HG03280 (cell line): ENCODE measurements around the gene TMPRSS9.
"Not testable (repeated sequence)": the region's sequence is repeated elsewhere in the genome, so short reads cannot be mapped to it uniquely, and the experiment has no call there.

Experiments used
- ATAC-seq: cut with Tn5 transposase; IDR thresholded peaks from one replicate; pipeline ENCODE4 v1.9.1; 2021; ENCODE audit warnings: mild to moderate bottlenecking, moderate library complexity; ENCODE audit not compliant: unreplicated experiment

TMPRSS9 gene

DNA sequence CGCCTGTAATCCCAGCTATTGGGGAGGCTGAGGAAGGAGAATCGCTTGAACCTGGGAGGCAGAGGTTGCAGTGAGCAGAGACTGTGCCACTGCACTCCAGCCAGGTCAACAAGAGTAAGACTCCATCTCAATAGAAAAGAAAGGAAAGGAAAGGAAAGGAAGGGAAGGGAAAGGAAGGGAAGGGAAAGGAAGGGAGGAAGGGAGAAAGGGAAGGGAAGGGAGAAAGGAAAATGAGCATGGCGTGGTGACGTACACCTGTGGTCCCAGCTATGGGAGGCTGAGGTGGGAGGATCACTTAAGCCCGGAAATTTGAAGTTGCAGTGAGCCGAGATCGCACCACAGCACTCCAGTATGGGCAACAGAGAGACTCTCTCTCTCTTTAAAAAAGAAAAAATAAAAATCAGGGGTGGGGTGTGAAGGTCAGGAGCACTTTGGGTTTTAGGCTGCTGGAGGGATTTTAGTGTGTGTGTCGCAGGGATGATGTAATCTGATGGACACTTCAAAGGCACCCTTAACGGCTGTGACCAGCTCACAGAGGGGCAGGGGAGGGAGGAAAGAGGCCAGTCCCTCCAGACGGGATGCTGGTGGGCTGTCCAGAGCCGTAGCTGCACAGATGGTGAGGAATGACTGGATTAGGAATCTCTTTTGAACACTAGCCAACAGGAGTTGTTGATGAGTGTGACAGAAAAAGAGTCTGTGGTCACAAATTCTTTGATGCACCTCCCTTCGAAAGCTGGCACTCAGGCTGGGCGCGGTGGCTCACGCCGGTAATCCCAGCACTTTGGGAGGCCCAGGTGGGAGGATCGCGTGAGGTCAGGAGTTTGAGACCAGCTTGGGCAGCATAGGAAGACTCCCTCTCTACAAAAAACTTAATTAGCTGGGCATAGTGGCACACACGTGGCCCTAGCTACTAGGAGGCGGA is 27.6 kb downstream of the TMPRSS9 start:
- no peak for ATAC-seq

DNA sequence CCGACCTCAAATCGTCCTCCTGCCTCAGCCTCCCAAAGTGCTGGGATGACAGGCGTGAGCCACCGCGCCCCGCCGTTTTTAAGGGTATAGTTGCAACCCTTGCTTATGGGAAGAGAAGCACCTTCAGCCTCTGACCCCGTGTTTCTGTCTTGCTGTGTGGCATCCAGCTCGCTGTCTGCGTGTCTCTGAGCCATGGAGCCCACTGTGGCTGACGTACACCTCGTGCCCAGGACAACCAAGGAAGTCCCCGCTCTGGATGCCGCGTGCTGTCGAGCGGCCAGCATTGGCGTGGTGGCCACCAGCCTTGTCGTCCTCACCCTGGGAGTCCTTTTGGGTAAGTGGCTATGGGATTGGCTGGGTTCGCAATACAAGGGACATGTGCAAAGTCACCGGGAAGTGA is 29.5 kb downstream of the TMPRSS9 start:
- ATAC-seq = no peak

DNA sequence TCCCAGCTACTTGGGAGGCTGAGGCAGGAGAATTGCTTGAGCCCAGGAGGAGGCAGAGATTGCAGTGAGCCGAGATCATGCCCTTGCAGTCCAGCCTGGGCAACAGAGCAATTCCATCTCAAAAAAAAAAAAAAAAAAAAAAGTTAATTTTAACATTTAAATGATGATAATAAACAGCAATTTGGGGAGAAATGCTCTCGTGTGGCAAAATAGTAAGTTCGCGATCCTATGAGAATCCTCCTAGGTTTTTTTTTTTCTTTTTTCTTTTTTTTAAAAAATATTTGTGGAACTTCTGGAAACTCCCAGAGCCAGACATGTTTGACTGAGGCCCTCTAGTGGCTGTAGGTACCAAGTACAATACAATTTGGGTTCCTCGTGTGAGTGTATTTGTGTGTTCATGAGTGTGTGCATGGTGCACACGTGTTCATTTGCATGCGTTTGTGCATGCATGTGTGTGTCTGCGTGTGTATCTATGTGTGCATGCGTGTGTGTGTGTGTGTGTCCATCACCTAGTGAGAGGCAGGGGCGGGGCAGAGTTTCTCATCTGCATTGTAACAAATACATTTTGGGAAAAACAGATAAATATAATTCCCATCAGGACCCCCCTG is 31.2 kb downstream of the TMPRSS9 start:
- ATAC-seq = no peak

DNA sequence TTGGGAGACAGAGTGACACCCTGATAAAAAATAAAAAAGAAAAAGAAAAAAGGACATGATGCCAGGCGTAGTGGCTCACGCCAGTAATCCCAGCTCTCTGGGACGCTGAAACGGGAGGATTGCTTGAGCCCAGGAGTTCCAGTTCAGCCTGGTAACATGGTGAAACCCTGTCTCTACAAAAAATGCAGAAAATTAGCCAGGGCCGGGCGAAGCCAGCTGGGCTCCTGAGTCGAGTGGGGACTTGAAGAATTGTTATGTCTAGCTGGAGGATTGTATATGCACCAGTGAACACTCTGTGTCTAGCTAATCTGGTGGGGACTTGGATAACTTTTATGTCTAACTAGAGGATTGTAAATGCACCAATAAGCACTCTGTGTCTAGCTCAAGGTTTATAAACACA is 32.3 kb downstream of the TMPRSS9 start:
- ATAC-seq = no peak

DNA sequence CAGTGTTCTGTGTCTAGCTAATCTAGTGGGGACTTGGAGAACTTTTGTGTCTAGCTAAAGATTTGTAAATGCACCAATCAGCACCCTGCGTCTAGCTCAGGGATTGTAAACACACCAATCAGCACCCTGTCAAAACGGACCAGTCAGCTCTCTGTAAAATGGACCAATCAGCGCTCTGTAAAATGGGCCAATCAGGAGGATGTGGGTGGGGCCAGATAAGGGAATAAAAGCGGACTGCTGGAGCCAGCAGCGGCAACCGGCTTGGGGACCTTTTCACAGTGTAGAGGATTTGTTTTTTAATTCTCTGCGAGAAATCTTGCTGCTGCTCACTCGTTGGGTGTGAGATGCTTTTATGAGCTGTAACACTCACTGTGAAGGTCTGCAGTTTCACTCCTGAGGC is 32.8 kb downstream of the TMPRSS9 start:
- not testable (repeated sequence) for ATAC-seq

DNA sequence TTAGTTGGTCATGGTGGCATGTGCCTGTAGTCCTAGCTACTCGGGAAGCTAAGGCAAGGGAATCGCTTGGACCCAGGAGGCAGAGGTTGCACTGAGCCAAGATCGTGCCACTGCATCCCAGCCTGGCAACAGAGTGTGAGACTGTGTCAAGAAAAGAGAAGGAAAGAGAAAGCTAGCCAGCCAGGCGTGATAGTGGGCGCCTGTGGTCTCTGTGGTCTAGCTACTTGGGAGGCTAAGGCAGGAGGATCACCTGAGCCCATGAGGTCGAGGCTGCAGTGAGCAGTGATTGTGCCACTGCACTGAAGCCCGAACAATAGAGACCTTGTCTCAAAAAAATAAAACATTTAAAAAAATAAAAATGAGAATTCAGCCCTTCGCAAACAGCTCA is 34.0 kb downstream of the TMPRSS9 start:
- ATAC-seq = peak; percentile 31

DNA sequence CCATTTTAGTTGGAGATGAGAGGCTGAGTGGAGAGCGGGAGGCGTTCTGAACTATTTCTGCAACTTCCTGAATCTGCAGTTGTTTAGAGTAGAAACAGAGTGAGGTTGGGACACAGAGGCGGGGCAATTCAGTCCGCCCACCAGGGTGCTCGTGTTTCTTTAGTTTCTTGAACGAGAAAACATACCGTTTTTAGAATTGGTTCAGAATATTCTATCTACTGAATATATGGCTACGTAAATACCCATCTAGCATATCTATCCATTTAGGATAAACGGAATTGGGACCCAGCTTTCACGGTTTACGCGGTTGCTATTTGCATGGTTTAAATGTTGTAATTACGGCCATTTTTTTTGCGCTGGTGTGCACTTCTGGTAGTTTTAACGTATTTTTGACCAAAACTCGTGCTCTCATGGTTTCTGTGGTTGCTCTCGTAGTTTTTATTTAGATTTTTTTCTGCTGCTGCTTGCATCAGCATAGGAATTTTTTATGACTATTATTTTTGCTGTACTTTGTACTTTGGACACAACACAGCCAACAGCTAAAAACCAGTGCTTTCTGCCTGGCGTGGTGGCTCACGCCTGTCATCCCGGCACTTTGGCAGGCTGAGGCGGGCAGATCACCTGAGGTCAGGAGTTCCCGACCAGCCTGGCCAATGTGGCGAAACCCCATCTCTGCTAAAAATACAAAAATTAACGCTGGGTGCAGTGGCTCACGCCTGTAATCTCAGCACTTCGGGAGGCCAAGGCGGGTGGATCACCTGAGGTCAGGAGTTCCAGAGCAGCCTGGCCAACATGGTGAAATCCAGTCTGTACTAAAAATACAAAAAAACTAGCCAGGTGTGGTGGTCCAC is 34.6 kb downstream of the TMPRSS9 start:
- ATAC-seq = peak; percentile 66

DNA sequence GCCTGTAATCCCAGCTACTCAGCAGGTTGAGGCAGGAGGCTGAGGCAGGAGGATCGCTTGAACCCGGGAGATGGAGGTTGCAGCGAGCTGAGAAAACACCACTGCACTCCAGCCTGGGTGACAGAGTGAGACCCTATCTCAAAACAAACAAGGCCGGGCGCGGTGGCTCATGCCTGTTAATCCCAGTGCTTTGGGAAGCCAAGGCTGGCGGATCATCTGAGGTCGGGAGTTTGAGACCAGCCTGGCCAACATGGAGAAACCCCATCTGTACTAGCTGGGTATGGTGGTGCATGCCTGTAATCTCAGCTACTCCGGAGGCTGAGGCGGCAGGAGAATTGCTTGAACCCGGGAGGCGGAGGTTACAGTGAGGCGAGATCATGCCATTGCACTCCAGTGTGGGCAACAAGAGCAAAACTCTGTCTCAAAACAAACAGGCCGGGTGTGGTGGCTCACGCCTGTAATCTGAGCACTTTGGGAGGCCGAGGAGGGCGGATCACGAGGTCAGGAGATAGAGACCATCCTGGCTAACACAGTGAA is 35.3 kb downstream of the TMPRSS9 start:
- not testable (repeated sequence) for ATAC-seq

DNA sequence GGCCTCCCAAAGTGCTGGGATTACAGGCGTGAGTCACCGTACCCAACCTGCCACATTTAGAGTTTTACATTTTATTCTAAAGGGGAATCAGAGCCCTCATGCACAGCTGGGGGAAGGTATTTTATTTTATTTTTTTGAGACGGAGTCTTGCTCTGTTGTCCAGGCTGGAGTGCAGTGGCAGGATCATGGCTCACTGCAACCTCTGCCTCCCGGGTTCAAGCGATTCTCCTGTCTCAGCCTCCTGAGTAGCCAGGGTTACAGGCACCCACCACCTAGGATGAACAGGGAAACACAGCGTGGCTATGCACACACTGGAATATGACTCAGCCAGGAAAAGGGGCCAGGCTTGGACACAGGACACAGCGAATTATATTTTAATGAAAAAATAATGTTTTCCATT is 37.1 kb downstream of the TMPRSS9 start:
- ATAC-seq = not testable (repeated sequence)

DNA sequence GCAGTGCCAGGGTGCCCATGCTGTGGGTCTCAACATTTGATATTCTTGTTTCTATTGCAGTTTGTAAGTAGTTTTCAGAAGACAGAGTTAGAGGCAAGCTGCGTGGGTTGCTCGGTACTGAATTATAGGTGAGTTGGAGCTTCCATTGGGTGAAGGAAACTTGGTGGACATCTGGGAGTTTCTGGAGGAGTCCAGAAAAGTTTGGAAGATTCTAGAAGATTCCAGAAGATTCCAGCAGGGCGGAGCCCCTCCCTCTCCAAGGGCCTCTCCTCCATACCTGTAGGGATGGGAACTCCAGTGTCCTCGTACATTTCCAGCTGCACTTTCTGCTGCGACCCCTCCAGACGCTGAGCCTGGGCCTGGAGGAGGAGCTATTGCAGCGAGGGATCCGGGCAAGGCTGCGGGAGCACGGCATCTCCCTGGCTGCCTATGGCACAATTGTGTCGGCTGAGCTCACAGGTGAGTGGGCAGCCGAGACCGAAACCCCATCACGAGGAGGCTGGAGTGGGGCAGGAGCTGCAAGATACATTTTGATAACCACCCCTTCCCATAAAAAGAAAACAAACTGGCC is 38.8 kb downstream of the TMPRSS9 start:
- no peak for ATAC-seq

DNA sequence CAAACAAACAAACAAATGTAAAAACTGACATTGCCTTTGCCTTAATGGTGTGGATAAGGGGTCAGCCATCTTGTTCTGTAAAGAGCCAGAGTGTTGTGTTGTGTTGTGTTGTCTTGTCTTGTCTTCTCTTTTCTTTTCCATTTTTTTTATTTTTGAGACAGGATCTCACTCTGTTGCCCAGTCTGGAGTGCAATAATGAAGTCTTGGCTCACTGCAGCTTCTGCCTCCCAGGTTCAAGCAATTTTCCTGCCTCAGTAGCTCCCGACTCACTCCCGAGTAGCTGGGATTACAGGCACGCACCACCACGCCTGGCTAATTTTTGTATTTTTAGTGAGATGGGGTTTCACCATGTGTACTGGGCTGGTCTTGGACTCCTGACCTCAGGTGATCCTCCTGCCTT is 39.5 kb downstream of the TMPRSS9 start:
- ATAC-seq = no peak

DNA sequence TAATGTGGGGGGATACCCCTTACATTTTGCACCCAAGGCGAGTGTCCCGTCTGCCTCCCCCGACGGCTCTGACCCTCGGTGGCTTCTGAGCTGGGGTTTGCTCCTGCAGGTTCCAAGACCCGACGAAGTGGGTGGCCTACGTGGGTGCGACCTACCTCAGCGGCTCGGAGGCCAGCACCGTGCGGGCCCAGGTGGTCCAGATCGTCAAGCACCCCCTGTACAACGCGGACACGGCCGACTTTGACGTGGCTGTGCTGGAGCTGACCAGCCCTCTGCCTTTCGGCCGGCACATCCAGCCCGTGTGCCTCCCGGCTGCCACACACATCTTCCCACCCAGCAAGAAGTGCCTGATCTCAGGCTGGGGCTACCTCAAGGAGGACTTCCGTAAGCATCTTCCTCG is 48.2 kb downstream of the TMPRSS9 start:
- no peak for ATAC-seq

DNA sequence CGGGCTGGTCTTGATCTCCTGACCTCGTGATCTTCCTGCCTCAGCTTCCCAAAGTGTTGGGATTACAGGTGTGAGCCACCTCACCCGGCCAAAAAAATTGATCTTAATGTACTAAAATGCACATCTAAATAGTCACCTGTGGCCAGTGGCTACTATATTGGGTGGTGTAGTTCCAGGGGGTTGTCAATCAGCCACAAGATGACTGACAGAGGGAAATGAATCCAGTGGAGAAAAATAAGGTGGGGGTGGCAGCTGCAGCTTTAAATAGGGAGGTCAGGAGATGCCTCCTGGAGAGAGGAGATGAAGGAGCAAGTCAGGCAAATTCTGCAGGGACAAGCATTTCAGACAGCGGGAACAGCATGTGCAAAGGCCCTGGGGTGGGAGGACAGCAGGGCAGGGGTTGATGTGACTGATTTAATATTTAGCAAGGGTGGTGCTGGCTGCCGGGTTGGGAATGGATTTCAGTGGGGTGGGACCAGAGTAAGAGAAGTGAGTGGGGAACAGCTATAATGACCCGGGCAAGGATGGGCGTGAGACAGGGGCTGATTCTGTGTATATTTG is 49.4 kb downstream of the TMPRSS9 start:
- ATAC-seq = no peak

DNA sequence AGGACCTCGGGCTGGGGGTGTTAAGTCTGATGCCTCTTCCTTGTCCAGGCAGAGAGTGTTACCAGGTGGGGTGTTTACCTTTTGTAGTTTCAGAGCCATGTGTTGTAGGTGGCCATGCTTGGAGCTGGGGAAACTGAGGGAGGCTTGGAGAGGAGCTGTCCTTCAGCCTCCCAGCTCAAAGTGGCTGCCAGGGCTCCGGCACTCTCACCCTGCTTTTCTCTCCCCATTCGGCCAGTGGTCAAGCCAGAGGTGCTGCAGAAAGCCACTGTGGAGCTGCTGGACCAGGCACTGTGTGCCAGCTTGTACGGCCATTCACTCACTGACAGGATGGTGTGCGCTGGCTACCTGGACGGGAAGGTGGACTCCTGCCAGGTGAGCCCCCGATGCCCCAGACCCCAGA is 50.0 kb downstream of the TMPRSS9 start:
- no peak for ATAC-seq

DNA sequence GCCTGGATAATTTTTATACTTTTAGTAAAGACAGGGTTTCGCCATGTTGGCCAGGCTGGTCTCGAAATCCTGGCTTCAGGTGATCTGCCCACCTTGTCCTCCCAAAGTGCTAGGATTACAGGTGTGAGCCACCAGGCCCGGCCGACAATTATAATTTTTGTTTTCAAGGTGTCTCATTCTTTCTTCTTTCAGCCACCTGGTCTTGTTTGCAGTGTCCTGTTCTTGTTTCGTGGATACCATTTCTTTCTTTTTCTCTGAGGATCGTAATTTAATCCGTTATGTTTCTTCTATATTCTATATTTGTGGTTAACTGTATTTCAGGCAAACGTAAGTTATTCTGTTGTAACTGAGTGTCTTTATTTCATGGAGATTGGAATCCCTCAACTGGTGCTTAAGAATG is 51.6 kb downstream of the TMPRSS9 start:
- no peak for ATAC-seq

DNA sequence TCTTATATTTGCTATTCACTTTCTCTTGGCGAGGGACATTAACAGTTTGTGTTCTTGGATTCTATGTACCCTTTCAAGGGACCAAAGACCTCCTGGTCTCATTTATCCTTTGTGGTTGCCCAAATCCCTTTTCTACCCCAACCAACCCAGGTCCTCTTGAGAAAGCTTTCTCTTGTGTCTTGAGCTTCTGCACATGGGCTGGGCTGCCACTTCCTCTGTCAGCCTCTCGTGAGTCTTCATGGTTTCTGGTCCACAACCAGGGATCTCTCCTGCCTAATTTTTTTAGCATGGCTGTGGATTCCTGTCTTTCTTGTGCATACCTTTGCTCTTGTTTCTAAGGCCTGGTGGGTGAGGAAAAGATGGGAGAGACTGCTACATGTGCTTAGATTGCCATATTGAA is 52.4 kb downstream of the TMPRSS9 start:
- ATAC-seq = no peak

DNA sequence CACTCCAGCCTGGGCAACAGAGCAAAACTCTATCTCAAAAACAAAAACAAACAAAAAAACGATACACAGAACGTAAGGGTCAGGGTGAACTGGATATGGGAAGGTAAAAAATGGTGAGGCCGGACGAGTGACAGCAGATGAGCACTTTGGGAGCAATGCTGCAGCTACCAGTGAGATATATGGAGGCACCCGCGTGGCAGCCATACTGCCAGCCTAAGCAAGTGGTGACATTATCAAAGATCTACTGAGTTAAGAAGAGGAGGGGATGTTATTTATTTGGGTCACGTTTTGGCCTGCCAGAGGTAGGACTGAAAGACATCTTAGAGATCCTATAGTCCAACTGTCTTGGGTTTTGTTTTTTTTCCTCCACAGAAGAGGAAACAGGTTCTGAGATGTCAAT is 53.1 kb downstream of the TMPRSS9 start:
- no peak for ATAC-seq

DNA sequence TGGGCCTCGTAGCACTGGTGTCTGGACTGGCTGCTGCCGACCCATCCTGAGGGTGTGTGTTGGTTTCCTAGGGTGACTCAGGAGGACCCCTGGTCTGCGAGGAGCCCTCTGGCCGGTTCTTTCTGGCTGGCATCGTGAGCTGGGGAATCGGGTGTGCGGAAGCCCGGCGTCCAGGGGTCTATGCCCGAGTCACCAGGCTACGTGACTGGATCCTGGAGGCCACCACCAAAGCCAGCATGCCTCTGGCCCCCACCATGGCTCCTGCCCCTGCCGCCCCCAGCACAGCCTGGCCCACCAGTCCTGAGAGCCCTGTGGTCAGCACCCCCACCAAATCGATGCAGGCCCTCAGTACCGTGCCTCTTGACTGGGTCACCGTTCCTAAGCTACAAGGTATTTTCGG is 53.6 kb downstream of the TMPRSS9 start:
- ATAC-seq = no peak

DNA sequence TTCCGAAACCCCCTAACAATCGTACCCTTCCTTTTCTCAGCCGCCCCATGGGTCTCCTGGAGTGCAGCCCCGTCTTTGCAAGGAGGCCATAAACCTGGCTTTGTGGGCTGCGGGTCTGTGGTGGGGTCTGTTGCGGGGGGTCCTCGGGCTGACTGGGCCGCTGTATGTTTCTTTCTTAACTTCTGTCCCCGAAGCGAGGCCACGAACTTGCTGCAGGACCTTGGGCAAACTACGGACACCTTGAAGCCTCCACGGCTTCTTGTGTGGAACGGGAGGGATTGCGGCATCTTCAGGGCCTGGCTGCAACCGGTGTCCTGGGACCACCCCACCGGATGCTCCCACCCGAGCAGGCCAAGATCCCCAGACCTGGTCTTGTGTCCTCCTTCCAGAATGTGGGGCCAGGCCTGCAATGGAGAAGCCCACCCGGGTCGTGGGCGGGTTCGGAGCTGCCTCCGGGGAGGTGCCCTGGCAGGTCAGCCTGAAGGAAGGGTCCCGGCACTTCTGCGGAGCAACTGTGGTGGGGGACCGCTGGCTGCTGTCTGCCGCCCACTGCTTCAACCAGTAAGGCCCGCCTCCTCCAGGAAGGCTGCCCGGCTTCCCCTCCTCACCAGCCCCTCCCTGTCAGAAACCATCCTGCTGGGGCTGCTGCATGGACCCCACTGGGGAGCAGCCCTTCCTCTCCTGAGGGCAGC is 55.4 kb downstream of the TMPRSS9 start:
- no peak for ATAC-seq

DNA sequence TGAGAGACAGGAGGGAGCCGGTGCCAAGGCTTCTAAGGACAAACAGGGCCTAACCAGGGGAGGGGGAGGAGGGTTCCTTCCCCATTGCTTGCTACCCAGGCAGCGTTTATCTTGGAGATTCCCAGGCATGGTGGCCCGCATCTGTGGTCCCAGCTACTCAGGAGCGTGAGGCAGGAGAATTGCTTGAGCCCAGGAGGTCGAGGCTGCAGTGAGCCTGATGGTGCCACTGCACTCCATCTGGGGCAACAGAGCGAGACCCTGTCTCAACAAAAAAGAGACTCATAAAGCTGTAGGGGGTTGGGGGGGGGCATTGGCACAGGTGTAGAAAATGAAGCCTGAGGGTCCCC is 55.9 kb downstream of the TMPRSS9 start:
- ATAC-seq = no peak
